K562 (cell line): ENCODE measurements around the gene TMEM218. TPM values are rescaled to one million over a fixed set of nuclear protein-coding genes. Genes with fewer than 3 reads are reported as not detected.

Source experiments
- ATAC-seq: fragments of 200-7000 bp; cut with Tn5 transposase; 3 replicates; pipeline ENCODE4 v1.9.1; 2020; ENCODE audit warnings: moderate library complexity
- BruUV-seq: library from RNA; stranded (reverse); fragments of 400-500 nt; replicated peaks from 2 replicates; lab custom pipeline; 2021; lab: Mats Ljungman, UMichigan
- CTCF ChIA-PET: fragments of 300-600 bp; formaldehyde crosslinking; extraction: SDS; loops from one replicate; lab custom pipeline; 2021; ENCODE audit warnings: low intra/inter-chr PET ratio; lab: Yijun Ruan, JAX
- POLR2A ChIA-PET: fragments of 300-600, 350-650 bp; sonication (Branson Sonifier 250); formaldehyde crosslinking; extraction: SDS; loops from one replicate; lab custom pipeline; 2021; ENCODE audit warnings: antibody characterized with exemption, inconsistent platforms; lab: Yijun Ruan, JAX
- DNase-seq, 4 experiments: peaks; one replicate each; pipeline versions ENCODE4 v3.0.0 to v3.0.0-alpha.2; 2011 to 2018; ENCODE audit warnings: low spot score in 3 of 4, mixed read lengths in 3 of 4; ENCODE audit errors: extremely low read depth in 1 of 4
- FAIRE-seq: peaks from 2 replicates; lab custom pipeline; 2011; peaks lifted over from hg19 to GRCh38; lab: Jason Lieb, UNC
- H2AFZ ChIP-seq: 2 replicates; pipeline ENCODE4 v1.6.0; 2011; ENCODE audit warnings: low read depth, low read length, control low read depth, inconsistent platforms
- H3K27ac ChIP-seq: fragments of 200-600 bp; 3 replicates; pipeline ENCODE4 v1.8.0; 2011; ENCODE audit warnings: low read depth, mild to moderate bottlenecking, control low read depth, inconsistent platforms, low read length, moderate library complexity, mixed read lengths; ENCODE audit errors: extremely low read depth
- H3K27me3 ChIP-seq, 2 experiments: fragments of 300-600 bp in 1 of 2; 2 replicates in 1 of 2; 3 replicates in 1 of 2; pipeline versions ENCODE4 v1.6.0 to v1.8.0; 2011; ENCODE audit warnings: inconsistent platforms in 2 of 2, low read length in 2 of 2, mild to moderate bottlenecking in 1 of 2, mixed read lengths in 1 of 2, moderate library complexity in 1 of 2; ENCODE audit not compliant: control insufficient read depth in 2 of 2, insufficient read depth in 2 of 2
- H3K36me3 ChIP-seq: fragments of 300-600 bp; 3 replicates; pipeline ENCODE4 v1.8.0; 2011; ENCODE audit warnings: mild to moderate bottlenecking, low read length, inconsistent platforms; ENCODE audit not compliant: control insufficient read depth, insufficient read depth
- H3K4me1 ChIP-seq, 2 experiments: fragments of 200-600 bp in 1 of 2; replicated peaks in 1 of 2; 2 replicates in 1 of 2; 3 replicates in 1 of 2; pipeline versions ENCODE4 v1.5.1 to v1.8.0; 2011; ENCODE audit warnings: inconsistent platforms in 2 of 2, low read length in 2 of 2, mild to moderate bottlenecking in 1 of 2, mixed read lengths in 1 of 2, moderate library complexity in 1 of 2; ENCODE audit not compliant: control insufficient read depth in 2 of 2, insufficient read depth in 2 of 2
- H3K4me2 ChIP-seq: 2 replicates; pipeline ENCODE4 v1.6.1; 2011; ENCODE audit warnings: low read length, control low read depth, inconsistent platforms, mixed read lengths; ENCODE audit not compliant: insufficient read depth
- H3K4me3 ChIP-seq: fragments of 200-600 bp; sonication (generic), shearing (Covaris generic); 2 replicates; pipeline ENCODE4 v1.5.1; 2016; ENCODE audit warnings: control low read depth, inconsistent platforms
- H3K79me2 ChIP-seq: fragments of 200-600 bp; 3 replicates; pipeline ENCODE4 v1.8.0; 2011; ENCODE audit warnings: low read length, inconsistent platforms; ENCODE audit not compliant: control insufficient read depth, insufficient read depth
- H3K9ac ChIP-seq, 2 experiments: 2 replicates each; pipeline versions ENCODE4 v1.6.0 to v1.6.1; 2011; ENCODE audit warnings: low read depth in 2 of 2, low read length in 2 of 2, control low read depth in 1 of 2, inconsistent platforms in 1 of 2, mild to moderate bottlenecking in 1 of 2, mixed read lengths in 1 of 2; ENCODE audit not compliant: insufficient read depth in 1 of 2
- H3K9me1 ChIP-seq: one replicate; pipeline ENCODE4 v1.6.0; 2011; ENCODE audit warnings: inconsistent platforms, mild to moderate bottlenecking, low read length, moderate library complexity; ENCODE audit not compliant: control insufficient read depth, insufficient read depth
- H3K9me3 ChIP-seq: replicated peaks from 2 replicates; pipeline ENCODE4 v1.5.1; 2011; ENCODE audit warnings: low read depth, low read length, inconsistent platforms; ENCODE audit not compliant: control insufficient read depth, insufficient read depth
- H4K20me1 ChIP-seq: replicated peaks from 2 replicates; pipeline ENCODE4 v1.6.1; 2011; ENCODE audit warnings: low read length, inconsistent platforms, mixed read lengths; ENCODE audit not compliant: control insufficient read depth, insufficient read depth
- BCLAF1 ChIP-seq, 2 experiments: fragments of 450-650 bp in 1 of 2; IDR thresholded peaks; 2 replicates each; pipeline ENCODE4 v1.6.1; 2011 to 2017; ENCODE audit warnings: low read depth in 2 of 2, antibody characterized with exemption in 1 of 2, borderline replicate concordance in 1 of 2, low read length in 1 of 2, mild to moderate bottlenecking in 1 of 2, mixed read lengths in 1 of 2; ENCODE audit not compliant: control insufficient read depth in 1 of 2
- DPF2 ChIP-seq: fragments of 450-650 bp; IDR thresholded peaks from 2 replicates; pipeline ENCODE4 v1.6.1; 2016
- HLTF ChIP-seq: fragments of 450-650 bp; IDR thresholded peaks from 2 replicates; pipeline ENCODE4 v1.6.1; 2016
- MAFG ChIP-seq: fragments of 450-650 bp; conservative IDR thresholded peaks from 2 replicates; pipeline ENCODE4 v1.6.1; 2016; ENCODE audit warnings: missing genetic modification characterization, missing compliant biosample characterization
- NBN ChIP-seq: fragments of 450-650 bp; IDR thresholded peaks from 2 replicates; pipeline ENCODE4 v1.6.1; 2016; ENCODE audit warnings: low read depth, mild to moderate bottlenecking
- NFE2L1 ChIP-seq: fragments of 450-650 bp; IDR thresholded peaks from 2 replicates; pipeline ENCODE4 v1.6.1; 2016; ENCODE audit warnings: missing genetic modification characterization, low read depth, mild to moderate bottlenecking, missing compliant biosample characterization, moderate library complexity, borderline replicate concordance
- PCBP1 ChIP-seq: fragments of 200-400 bp; formaldehyde crosslinking; IDR thresholded peaks from 2 replicates; pipeline ENCODE4 v1.6.1; 2018; ENCODE audit warnings: mild to moderate bottlenecking, low read depth, low read length; ENCODE audit not compliant: poor library complexity, severe bottlenecking
- TEAD1 ChIP-seq, 2 experiments: fragments of 450-650 bp in 1 of 2; sonication (generic) in 1 of 2; formaldehyde crosslinking; IDR thresholded peaks; 2 replicates each; pipeline versions ENCODE4 v1.4.0 to v1.8.0; 2020 to 2022; ENCODE audit warnings: mild to moderate bottlenecking in 2 of 2, missing genetic modification reagents in 1 of 2
- ZNF140 ChIP-seq: fragments of 250-450 bp; sonication (Bioruptor Pico); IDR thresholded peaks from 2 replicates; pipeline ENCODE4 v1.8.0; 2021; ENCODE audit warnings: moderate library complexity, mild to moderate bottlenecking, inconsistent platforms
- ZNF184 ChIP-seq: sonication (generic); formaldehyde crosslinking; IDR thresholded peaks from 2 replicates; pipeline ENCODE4 v1.5.0; 2020; ENCODE audit warnings: missing genetic modification reagents
- ZNF561 ChIP-seq: fragments of 450-650 bp; formaldehyde crosslinking; conservative IDR thresholded peaks from 2 replicates; pipeline ENCODE4 v1.4.0; 2020; ENCODE audit warnings: mild to moderate bottlenecking, moderate library complexity
- WGBS: fragments of 100-300 bp; shearing (Covaris generic); methylation state at CpG from one replicate; pipeline ENCODE4 v1.1.6; 2016; ENCODE audit warnings: low coverage, mixed read lengths; ENCODE audit not compliant: insufficient coverage; ENCODE audit errors: missing lambda C conversion rate; 5-methylcytosine and 5-hydroxymethylcytosine counted together
- in situ Hi-C: fragments of 300-500 bp; cut with MboI; formaldehyde crosslinking; loops from 4 replicates; pipeline ENCODE4 v1.15.0; 2018; ENCODE audit warnings: inconsistent platforms, mixed read lengths
- intact Hi-C: fragments of 100-400 bp; cut with micrococcal nuclease; formaldehyde crosslinking; loops from 2 replicates; pipeline ENCODE4 v1.14.2; 2022
- polyA plus RNA-seq, 8 experiments: library from polyadenylated mRNA; depleted of rRNA in 4 of 8; stranded (reverse) in 5 of 8; unstranded in 3 of 8; fragments of >200 nt; fragmentation: Nextera tagmentation in 2 of 8; fragmentation: Illumina TruSeq in 1 of 8; extraction: Ambion mirVana in 2 of 8; extraction: Trizol in 1 of 8; gene quantifications; 2 replicates each; pipeline versions ENCODE4 v1.2.1 to v1.2.3, GENCODE V29; 2011 to 2014; ENCODE audit warnings: inconsistent platforms in 1 of 8, missing spikeins in 1 of 8
- total RNA-seq, 7 experiments: library from RNA; depleted of rRNA in 6 of 7; stranded (reverse); fragments of >200 nt in 6 of 7; fragmentation: Illumina TruSeq in 2 of 7; extraction: Trizol in 2 of 7; gene quantifications; 2 replicates each; pipeline versions ENCODE4 v1.2.1 to v1.2.3, GENCODE V29; 2011 to 2021; ENCODE audit warnings: low replicate concordance in 1 of 7
- TF ChIP-seq, protein P1 (sequence below), 2 experiments: IDR thresholded peaks; 2 replicates each; pipeline ENCODE4 v1.6.1; 2012; ENCODE audit warnings: improper control_type of control experiment in 2 of 2, low read depth in 2 of 2, low read length in 2 of 2, borderline replicate concordance in 1 of 2

TMEM218 gene
- total and polyA plus RNA-seq, 9 of the 15 experiments (the other 6 are each of a cell fraction or from before 2014, with no cell fraction given): 13.4 to 32.2 (median 25.4) TPM

DNA sequence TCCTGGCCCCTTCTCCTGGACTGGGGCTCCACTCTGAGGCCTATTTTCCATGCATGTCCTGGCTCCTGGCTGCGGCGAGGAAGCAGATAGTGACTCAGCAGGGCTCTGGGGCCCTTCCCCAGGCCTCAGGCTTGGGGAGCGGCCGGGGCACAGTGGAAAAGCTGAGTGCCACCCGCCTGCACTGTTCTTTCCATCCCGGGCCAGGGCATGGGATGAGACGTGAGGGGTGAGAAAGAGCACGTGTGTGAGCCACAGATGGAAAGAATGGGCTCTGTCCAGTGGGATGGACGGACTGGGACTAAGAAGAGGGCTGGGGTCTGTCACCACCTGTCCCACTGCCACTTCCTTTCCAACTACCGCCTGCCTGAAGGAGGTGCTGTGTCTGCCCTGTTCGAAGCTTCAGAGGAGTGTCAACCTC is 35.5 kb downstream of the TMEM218 start:
- ChIA-PET CTCF (interaction anchor here (0.7 kb wide), 1 partner anchor 10 kb away, joined by 3 read pairs; no protein-coding TSS in a partner anchor), POLR2A (no interaction called here)
- TF ChIP-seq HLTF (no peak), NBN (no peak), ZNF561 (CRISPR knock-in tag) (no peak), BCLAF1 (IDR thresholded peaks at IDR 0.05; ENCODE audit: borderline replicate concordance in 1 of 2, control insufficient read depth in 1 of 2, low read depth in 2 of 2, low read length in 1 of 2) (no peak), ZNF184 (CRISPR knock-in tag) (no peak), ZNF140 (CRISPR knock-in tag) (no peak), DPF2 (0 out of 2 replicates have a peak, but pooled peaks have one; percentile 28), PCBP1 (no peak), MAFG (tag) (peak; percentile 67), NFE2L1 (tag) (peak; percentile 26; the same call in 1 of the 2 replicates), TEAD1 (CRISPR knock-in tag; IDR thresholded peaks at IDR 0.05) (no peak)
- TF ChIP-seq, protein P1, sequence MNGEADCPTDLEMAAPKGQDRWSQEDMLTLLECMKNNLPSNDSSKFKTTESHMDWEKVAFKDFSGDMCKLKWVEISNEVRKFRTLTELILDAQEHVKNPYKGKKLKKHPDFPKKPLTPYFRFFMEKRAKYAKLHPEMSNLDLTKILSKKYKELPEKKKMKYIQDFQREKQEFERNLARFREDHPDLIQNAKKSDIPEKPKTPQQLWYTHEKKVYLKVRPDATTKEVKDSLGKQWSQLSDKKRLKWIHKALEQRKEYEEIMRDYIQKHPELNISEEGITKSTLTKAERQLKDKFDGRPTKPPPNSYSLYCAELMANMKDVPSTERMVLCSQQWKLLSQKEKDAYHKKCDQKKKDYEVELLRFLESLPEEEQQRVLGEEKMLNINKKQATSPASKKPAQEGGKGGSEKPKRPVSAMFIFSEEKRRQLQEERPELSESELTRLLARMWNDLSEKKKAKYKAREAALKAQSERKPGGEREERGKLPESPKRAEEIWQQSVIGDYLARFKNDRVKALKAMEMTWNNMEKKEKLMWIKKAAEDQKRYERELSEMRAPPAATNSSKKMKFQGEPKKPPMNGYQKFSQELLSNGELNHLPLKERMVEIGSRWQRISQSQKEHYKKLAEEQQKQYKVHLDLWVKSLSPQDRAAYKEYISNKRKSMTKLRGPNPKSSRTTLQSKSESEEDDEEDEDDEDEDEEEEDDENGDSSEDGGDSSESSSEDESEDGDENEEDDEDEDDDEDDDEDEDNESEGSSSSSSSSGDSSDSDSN (IDR thresholded peaks at IDR 0.05; ENCODE audit: borderline replicate concordance in 1 of 2, low read depth in 2 of 2, low read length in 2 of 2): no peak

More for the DNA sequence above, 35.5 kb downstream of the TMEM218 start:
- peak; percentile 19 for FAIRE-seq
- peak; percentile 60 to 68 (median 62) for DNase-seq
- Histone ChIP-seq H3K4me3 (no peak overlapping the region), H3K9ac (peak overlapping the region; percentile 39 to 66; a peak in 3 of 4 replicates), H3K4me2 (peak overlapping the region; percentile 64; the same call in 1 of the 2 replicates), H2AFZ (peak overlapping the region; percentile 88), H3K36me3 (no peaks in the 10 kb centered on the region), H4K20me1 (no peaks in the 10 kb centered on the region), H3K9me3 (no peaks in the 10 kb centered on the region), H3K27me3 (no peaks in the 10 kb centered on the region), H3K4me1 (peaks cover 44 to 52% of the 10 kb centered on the region in 2 experiments), H3K9me1 (peaks cover 5% of the 10 kb centered on the region), H3K27ac (peak overlapping the region; percentile 62), H3K79me2 (no peaks in the 10 kb centered on the region)
- WGBS: 45% methylated on average over 11 of the region's 11 CpGs
- intact Hi-C loops (no loop called here), in situ Hi-C loops (no loop called here)
- BruUV-seq: no TSS peak
- peak; percentile 36 for ATAC-seq
